GM18520 (cell line): Measurements from ENCODE around the gene ATF3.

Experiments
- ATAC-seq: cut with Tn5 transposase; IDR thresholded peaks from one replicate; pipeline ENCODE4 v1.9.1; 2021; ENCODE audit not compliant: unreplicated experiment

The ATF3 gene

DNA sequence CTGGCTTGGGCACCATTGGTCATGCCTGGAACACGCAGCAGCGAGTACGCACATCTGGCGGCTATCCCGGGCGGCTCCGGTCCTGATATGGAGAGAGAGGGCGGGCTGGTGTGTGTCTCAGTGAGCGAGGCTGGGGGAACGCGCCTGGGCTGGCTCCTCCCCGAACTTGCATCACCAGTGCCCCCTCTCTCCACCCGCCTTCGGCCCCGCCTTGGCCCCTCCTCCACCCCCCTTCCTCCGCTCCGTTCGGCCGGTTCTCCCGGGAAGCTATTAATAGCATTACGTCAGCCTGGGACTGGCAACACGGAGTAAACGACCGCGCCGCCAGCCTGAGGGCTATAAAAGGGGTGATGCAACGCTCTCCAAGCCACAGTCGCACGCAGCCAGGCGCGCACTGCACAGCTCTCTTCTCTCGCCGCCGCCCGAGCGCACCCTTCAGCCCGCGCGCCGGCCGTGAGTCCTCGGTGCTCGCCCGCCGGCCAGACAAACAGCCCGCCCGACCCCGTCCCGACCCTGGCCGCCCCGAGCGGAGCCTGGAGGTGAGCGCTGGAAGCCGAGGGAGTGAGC lies at the start of gene ATF3:
ATF3 (plus strand) TSS at position 370 of the 567 bp plus-strand sequence. CDS start 6,261 bp downstream, outside the sequence.
- ATAC-seq: peak; percentile 51

GRCh38 chr1:212559929-212560328 lies 48.6 kb upstream of the ATF3 start:
- no peak for ATAC-seq

DNA sequence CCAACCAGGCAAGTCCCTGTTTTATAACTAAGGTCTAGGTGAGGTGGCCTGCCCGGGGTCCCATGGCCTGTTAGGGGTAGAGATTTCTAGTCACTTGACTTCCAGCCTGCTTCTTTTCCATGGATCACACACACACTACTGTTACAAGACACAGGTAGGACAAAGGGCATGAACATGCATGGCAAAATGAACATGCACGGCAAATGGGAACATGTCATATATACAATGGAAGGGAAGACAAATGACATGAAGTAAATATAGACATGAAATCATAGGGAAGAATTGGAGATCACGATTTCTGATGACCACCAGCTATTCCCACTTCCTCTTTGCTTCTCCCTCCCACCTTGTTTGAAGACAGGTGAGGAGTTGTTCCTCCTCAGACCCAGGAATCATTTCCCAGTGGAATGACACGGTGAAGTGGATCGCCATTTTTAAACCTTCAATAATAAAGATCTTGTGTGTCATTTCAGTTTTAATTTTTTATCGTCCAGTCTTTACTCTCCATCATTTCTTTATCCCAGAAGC lies 47.6 kb upstream of the ATF3 start:
- no peak for ATAC-seq

GRCh38 chr1:212561501-212561931 lies 47.0 kb upstream of the ATF3 start:
- ATAC-seq: no peak

- no peak for ATAC-seq
These were observed 45.8 kb upstream of the ATF3 start for GRCh38 chr1:212562771-212563170.

- ATAC-seq: no peak
These were observed 43.5 kb upstream of the ATF3 start for GRCh38 chr1:212565079-212565478.

- ATAC-seq: no peak
These were observed 42.8 kb upstream of the ATF3 start for GRCh38 chr1:212565571-212566305.

DNA sequence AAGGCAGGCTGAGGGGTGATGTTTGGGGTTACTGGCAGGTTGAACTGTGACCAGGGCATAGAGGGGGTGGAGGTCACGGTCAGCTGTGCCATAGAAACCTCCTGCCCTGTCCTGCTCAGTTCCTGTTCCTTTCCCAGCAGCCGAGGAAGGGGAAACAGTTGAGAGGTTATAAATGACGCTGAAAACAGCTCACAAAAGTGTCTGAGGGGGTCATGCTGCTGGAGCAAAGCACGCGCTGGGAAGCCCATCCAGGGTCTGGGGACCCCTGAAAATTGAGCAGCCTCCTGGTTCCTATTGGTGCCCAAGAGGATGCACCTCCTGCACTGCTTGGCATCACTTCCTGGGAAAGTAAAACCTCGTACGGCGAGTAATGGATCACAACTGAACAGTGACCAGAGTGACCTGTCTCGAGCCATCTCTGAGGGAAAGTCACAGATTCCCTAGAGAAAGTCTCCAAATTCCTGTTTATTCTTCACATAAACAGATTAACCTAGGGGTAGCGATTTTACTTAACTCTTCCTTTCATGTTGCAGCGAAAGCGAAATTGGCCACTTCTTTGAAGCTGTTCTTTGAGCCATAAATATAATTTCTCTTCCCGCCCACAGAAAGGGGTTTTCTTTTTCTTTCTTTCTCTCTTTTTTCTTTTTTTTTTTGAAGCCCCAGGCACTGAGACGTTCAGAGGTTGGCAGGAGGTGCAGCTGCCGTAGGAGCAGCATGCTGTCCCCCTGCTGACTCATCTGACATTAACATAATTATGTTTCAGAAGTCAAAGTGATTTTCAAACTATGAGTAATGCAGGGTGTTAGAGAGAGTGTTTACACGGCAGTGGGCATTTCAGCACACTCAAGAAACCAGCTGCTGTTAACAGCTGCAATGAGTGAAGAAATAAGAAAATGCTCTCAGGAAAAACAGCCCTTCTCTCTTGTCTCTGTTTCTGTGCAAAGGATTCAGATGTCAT lies 41.8 kb upstream of the ATF3 start:
- ATAC-seq: peak; percentile 99

DNA sequence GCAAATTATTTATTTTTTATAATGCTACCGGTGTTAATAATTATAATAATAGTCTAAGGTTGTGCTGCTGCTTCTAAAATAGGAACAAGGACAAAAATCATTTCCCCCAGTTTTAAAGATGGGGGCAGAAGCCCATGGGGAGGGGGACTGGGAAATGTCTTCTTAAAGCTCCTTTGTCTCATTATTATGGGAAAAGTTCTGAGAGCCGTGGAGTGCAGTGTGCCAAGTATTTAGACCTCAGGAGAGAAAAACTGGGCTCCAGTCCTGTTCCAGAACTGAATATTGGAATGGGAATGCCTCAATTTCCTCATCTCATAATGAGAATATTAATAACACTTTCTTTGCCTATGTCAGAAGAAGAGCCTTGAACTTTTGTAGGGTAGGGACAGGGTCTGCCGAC lies 40.9 kb upstream of the ATF3 start:
- no peak for ATAC-seq

- ATAC-seq: no peak
These were observed 39.5 kb upstream of the ATF3 start for GRCh38 chr1:212568978-212569537.

DNA sequence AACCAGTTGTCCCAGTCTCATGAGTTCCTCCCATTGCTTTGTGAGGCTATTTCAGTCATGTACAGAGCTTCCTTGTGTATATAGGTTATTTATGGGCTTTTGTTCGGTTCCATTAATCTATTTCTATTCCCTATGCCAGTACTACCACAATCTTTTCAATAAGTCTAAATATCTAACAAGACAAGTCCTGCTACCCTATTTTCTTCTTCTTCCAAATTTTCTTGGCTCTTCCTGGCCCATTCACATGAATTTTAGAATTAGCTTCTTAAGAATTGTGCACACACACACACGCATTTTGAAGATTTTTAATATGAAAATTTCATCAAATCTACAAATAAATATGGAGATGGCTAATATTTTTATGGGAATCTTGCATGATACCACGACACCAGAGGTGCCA lies 33.8 kb upstream of the ATF3 start:
- no peak for ATAC-seq

- no peak for ATAC-seq
These were observed 33.2 kb upstream of the ATF3 start for GRCh38 chr1:212575333-212575732.

GRCh38 chr1:212578041-212578440 lies 30.5 kb upstream of the ATF3 start:
- ATAC-seq: no peak

DNA sequence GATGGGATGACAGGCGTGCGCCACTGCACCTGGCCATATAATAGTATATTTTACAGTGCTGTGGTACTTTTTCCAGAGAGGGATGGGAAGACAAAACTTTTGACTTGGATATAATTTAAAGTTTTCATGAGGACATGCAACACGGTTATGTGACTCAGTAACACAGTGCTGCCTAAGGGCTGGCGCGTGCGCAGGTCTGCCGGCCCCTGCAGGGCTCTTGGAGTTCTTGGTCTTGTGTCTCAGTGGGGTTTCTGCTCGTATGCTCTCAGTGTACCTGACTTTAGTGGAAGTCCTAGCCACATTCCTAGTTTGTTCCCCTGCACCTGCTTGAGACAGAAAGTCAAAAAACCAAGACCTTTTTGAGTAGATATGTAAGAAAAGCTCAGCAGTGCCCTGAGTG lies 27.5 kb upstream of the ATF3 start:
- no peak for ATAC-seq

- ATAC-seq: no peak
These were observed 26.3 kb upstream of the ATF3 start for GRCh38 chr1:212582291-212582690.

- ATAC-seq: no peak
These were observed 25.5 kb upstream of the ATF3 start for GRCh38 chr1:212582808-212583615.

DNA sequence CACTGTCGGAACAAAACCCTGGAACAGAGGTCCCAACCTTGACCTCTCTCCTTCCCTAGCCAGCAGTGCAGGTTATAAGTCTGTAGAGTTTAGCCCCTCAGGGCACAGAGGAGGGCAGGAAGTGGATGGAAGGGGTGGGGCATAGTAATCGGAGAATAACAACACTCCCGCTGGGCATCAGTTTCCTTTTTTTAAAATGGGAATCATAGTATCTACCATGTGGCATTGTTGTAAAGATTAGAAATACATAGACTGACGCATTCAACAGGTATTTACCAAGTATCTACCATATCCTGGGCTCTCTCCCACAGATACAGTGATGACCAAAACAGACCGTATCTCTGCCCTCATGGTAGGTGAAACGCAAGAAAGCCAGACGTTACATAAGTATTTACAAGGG lies 24.9 kb upstream of the ATF3 start:
- no peak for ATAC-seq

GRCh38 chr1:212584092-212584886 lies 24.3 kb upstream of the ATF3 start:
- no peak for ATAC-seq

GRCh38 chr1:212585210-212585609 lies 23.4 kb upstream of the ATF3 start:
- ATAC-seq: no peak
